Endodermal cell (in vitro differentiated cells): ENCODE results near the gene YAP1. TPM values are rescaled to one million over a fixed set of nuclear protein-coding genes. Genes with fewer than 3 reads are reported as not detected.

Experiments used
- DNase-seq: peaks from one replicate; pipeline ENCODE4 v3.0.0-alpha.2; 2017
- H3K27ac ChIP-seq: 2 replicates; pipeline ENCODE4 v1.5.1; 2013; ENCODE audit warnings: mild to moderate bottlenecking, low read depth, low read length, moderate library complexity
- H3K27me3 ChIP-seq: 2 replicates; pipeline ENCODE4 v1.6.1; 2013; ENCODE audit warnings: mild to moderate bottlenecking, low read length, moderate library complexity; ENCODE audit not compliant: insufficient read depth, control insufficient read depth, poor library complexity, severe bottlenecking
- H3K36me3 ChIP-seq: 2 replicates; pipeline ENCODE4 v1.7.0; 2013; ENCODE audit warnings: mild to moderate bottlenecking, low read length, moderate library complexity; ENCODE audit not compliant: control insufficient read depth, insufficient read depth
- H3K4me1 ChIP-seq: one replicate; pipeline ENCODE4 v1.7.0; 2013; ENCODE audit warnings: low read length; ENCODE audit not compliant: control insufficient read depth, insufficient read depth
- H3K4me3 ChIP-seq: 2 replicates; pipeline ENCODE4 v1.5.1; 2013; ENCODE audit warnings: mild to moderate bottlenecking, low read length, moderate library complexity
- H3K9ac ChIP-seq: 2 replicates; pipeline ENCODE4 v1.6.1; 2013; ENCODE audit warnings: mild to moderate bottlenecking, low read length, moderate library complexity; ENCODE audit not compliant: poor library complexity, severe bottlenecking; ENCODE audit errors: extremely low read depth
- H3K9me3 ChIP-seq: 2 replicates; pipeline ENCODE4 v1.6.1; 2013; ENCODE audit warnings: mild to moderate bottlenecking, low read length, moderate library complexity; ENCODE audit not compliant: control insufficient read depth
- H3K27ac Mint-ChIP-seq: 2 replicates; pipeline ENCODE4 v1.8.0; 2020; ENCODE audit warnings: mixed read lengths
- H3K27me3 Mint-ChIP-seq: 2 replicates; pipeline ENCODE4 v1.8.0; 2021; ENCODE audit warnings: mild to moderate bottlenecking, mixed read lengths; ENCODE audit not compliant: insufficient read depth
- H3K36me3 Mint-ChIP-seq: 2 replicates; pipeline ENCODE4 v1.8.0; 2020; ENCODE audit warnings: low read depth, mixed read lengths
- H3K4me1 Mint-ChIP-seq: 2 replicates; pipeline ENCODE4 v1.8.0; 2020; ENCODE audit warnings: mixed read lengths
- H3K4me3 Mint-ChIP-seq: 2 replicates; pipeline ENCODE4 v1.8.0; 2020; ENCODE audit warnings: mild to moderate bottlenecking, moderate library complexity, mixed read lengths
- H3K9me3 Mint-ChIP-seq: 2 replicates; pipeline ENCODE4 v1.8.0; 2020; ENCODE audit warnings: mild to moderate bottlenecking, mixed read lengths
- CTCF ChIP-seq: fragments of 200-600 bp; sonication (generic); conservative IDR thresholded peaks from 2 replicates; pipeline ENCODE4 v1.5.0; 2021; ENCODE audit warnings: antibody characterized with exemption, mild to moderate bottlenecking
- WGBS, 2 experiments: methylation state at CpG; one replicate each; pipeline versions ENCODE4 v1.1.5 to v1.1.7; 2013; ENCODE audit warnings: missing lambda C conversion rate in 2 of 2, mixed read lengths in 1 of 2; ENCODE audit not compliant: insufficient coverage in 1 of 2, insufficient read length in 1 of 2; 5-methylcytosine and 5-hydroxymethylcytosine counted together
- total RNA-seq, 2 donors: library from RNA; stranded (reverse); fragmentation: NEBNext Ultra II Directional in 1 of 2; extraction: Animal tissue kit (Norgen Biotek cat#: 25700) in 1 of 2; gene quantifications; 2 replicates in 1 of 2; 3 replicates in 1 of 2; pipeline ENCODE4 v1.2.1, GENCODE V29; 2021

The YAP1 gene
- total RNA-seq, 2 donors from 2014 or later, result 224 to 228 TPM

GRCh38 chr11:102085864-102086551, 24.2 kb upstream of the YAP1 start:
- no peak overlapping the region for H3K4me3 Mint-ChIP-seq
- 95 to 98% methylated on average over 6 to 7 of the region's 7 CpGs for WGBS, 2 experiments

GRCh38 chr11:102097186-102097585, 13.1 kb upstream of the YAP1 start:
- DNase-seq, result no peak
- Mint-ChIP-seq H3K4me3 (no peak overlapping the region), H3K9me3 (no peaks in the 10 kb centered on the region), H3K4me1 (no peaks in the 10 kb centered on the region), H3K27ac (no peak overlapping the region), H3K27me3 (no peaks in the 10 kb centered on the region), H3K36me3 (no peaks in the 10 kb centered on the region)
- no peaks in the 10 kb centered on the region for H3K4me1 ChIP-seq
- H3K27ac ChIP-seq, result no peak overlapping the region
- H3K36me3 ChIP-seq, result no peaks in the 10 kb centered on the region
- no peaks in the 10 kb centered on the region for H3K9me3 ChIP-seq
- TF ChIP-seq CTCF, result no peak
- WGBS, 2 experiments, result 71 to 100% methylated on average over 1 of the region's 1 CpG
- H3K9ac ChIP-seq, result no peak overlapping the region
- H3K27me3 ChIP-seq, result no peaks in the 10 kb centered on the region
- no peak overlapping the region for H3K4me3 ChIP-seq

More at GRCh38 chr11:102085864-102086551, 24.2 kb upstream of the YAP1 start:
- no peak overlapping the region for H3K27ac ChIP-seq
- no peak overlapping the region for H3K27ac Mint-ChIP-seq
- no peaks in the 10 kb centered on the region for H3K9me3 Mint-ChIP-seq
- H3K9ac ChIP-seq, result no peak overlapping the region
- no peaks in the 10 kb centered on the region for H3K4me1 ChIP-seq
- no peaks in the 10 kb centered on the region for H3K9me3 ChIP-seq
- H3K36me3 Mint-ChIP-seq, result no peaks in the 10 kb centered on the region
- no peak for TF ChIP-seq CTCF
- H3K4me3 ChIP-seq, result no peak overlapping the region
- no peak for DNase-seq
- peaks cover 2% of the 10 kb centered on the region for H3K4me1 Mint-ChIP-seq
- H3K27me3 ChIP-seq, result no peaks in the 10 kb centered on the region
- no peaks in the 10 kb centered on the region for H3K36me3 ChIP-seq
- H3K27me3 Mint-ChIP-seq, result no peaks in the 10 kb centered on the region

GRCh38 chr11:102099755-102100154, 10.5 kb upstream of the YAP1 start:
- no peak for DNase-seq

More at GRCh38 chr11:102099755-102100154, 10.5 kb upstream of the YAP1 start:
- no peaks in the 10 kb centered on the region for H3K27me3 ChIP-seq
- no peak for TF ChIP-seq CTCF
- no peak overlapping the region for H3K4me3 ChIP-seq
- H3K27me3 Mint-ChIP-seq, result no peaks in the 10 kb centered on the region
- H3K4me1 ChIP-seq, result no peaks in the 10 kb centered on the region
- no peak overlapping the region for H3K27ac ChIP-seq
- no peaks in the 10 kb centered on the region for H3K36me3 ChIP-seq
- no peaks in the 10 kb centered on the region for H3K36me3 Mint-ChIP-seq
- H3K27ac Mint-ChIP-seq, result no peak overlapping the region
- no peaks in the 10 kb centered on the region for H3K4me1 Mint-ChIP-seq
- 93 to 94% methylated on average over 2 of the region's 2 CpGs for WGBS, 2 experiments
- H3K9ac ChIP-seq, result no peak overlapping the region
- H3K9me3 Mint-ChIP-seq, result no peaks in the 10 kb centered on the region
- H3K9me3 ChIP-seq, result no peaks in the 10 kb centered on the region
- no peak overlapping the region for H3K4me3 Mint-ChIP-seq
